Dermis microvascular lymphatic vessel endothelial cell (primary cell): ENCODE results near the gene ERC2. TPM values are rescaled to one million over a fixed set of nuclear protein-coding genes. Genes with fewer than 3 reads are reported as not detected.

ENCODE experiments used
- total RNA-seq: library from RNA; depleted of rRNA; stranded (reverse); fragments of >200 nt; gene quantifications from 2 replicates; pipeline ENCODE4 v1.2.1, GENCODE V29; 2014

The ERC2 gene
- total RNA-seq, 1 donor from 2014 or later = 1.5 TPM

Other genes with a start within 250 kb of the ERC2 start
- 5.9 and 7.8 TPM in 2 replicates for gene CCDC66, start 88.7 kb upstream of the ERC2 start, total RNA-seq
- 57.4 and 61.1 TPM in 2 replicates for gene TASOR, start 214.8 kb upstream of the ERC2 start, total RNA-seq